ENCODE measurements around the gene OLA1. TPM values are rescaled to one million over a fixed set of nuclear protein-coding genes. Genes with fewer than 3 reads are reported as not detected.

OLA1 gene
- total RNA-seq, 2 donors from 2014 or later, result 63.4 to 82.1 TPM

- ATAC-seq, result peak; percentile 51 to 90
- intact Hi-C loops (cut with DNase I), result no loop called here
- DNase-seq, result peak; percentile 53
Observed at GRCh38 chr2:174051741-174052583, 196.4 kb downstream of the OLA1 start.

- no peak for ATAC-seq
- no peak for DNase-seq
- intact Hi-C loops (cut with DNase I), result no loop called here
Observed at GRCh38 chr2:174051068-174051467, 197.3 kb downstream of the OLA1 start.

GRCh38 chr2:174049895-174050294 lies 198.4 kb downstream of the OLA1 start:
- intact Hi-C loops (cut with DNase I), result no loop called here
- no peak for DNase-seq
- no peak for ATAC-seq

GRCh38 chr2:174048243-174048642 lies 200.1 kb downstream of the OLA1 start:
- DNase-seq, result no peak
- intact Hi-C loops (cut with DNase I), result no loop called here
- ATAC-seq, result no peak

GRCh38 chr2:174047746-174048145 lies 200.6 kb downstream of the OLA1 start:
- ATAC-seq, result no peak
- intact Hi-C loops (cut with DNase I), result no loop called here
- no peak for DNase-seq

GRCh38 chr2:174046172-174046571 lies 202.2 kb downstream of the OLA1 start:
- intact Hi-C loops (cut with DNase I), result no loop called here
- DNase-seq, result no peak
- ATAC-seq, result no peak

GRCh38 chr2:174044556-174044955 lies 203.8 kb downstream of the OLA1 start:
- ATAC-seq, result no peak
- DNase-seq, result no peak
- intact Hi-C loops (cut with DNase I), result loop anchor here in 1 of 2 donors (5.0 kb wide), 1 partner anchor 77 kb away; the partner anchor contains the start of gene SP3

- ATAC-seq, result no peak
- intact Hi-C loops (cut with DNase I), result loop anchor here in 1 of 2 donors (5.0 kb wide), 1 partner anchor 73 kb away; the partner anchor contains the start of gene SP3
- no peak for DNase-seq
Observed at GRCh38 chr2:174040417-174040701, 208.0 kb downstream of the OLA1 start.

GRCh38 chr2:174039551-174040416 lies 208.5 kb downstream of the OLA1 start:
- peak; percentile 89 to 90 for ATAC-seq
- intact Hi-C loops (cut with DNase I), result loop anchor here (5.0 to 10.0 kb wide), 2 partner anchors 72 to 155 kb away; partner anchors contain the start of gene SP3 (in 1 of the 2)
- peak; percentile 93 for DNase-seq

- no peak for ATAC-seq
- no peak for DNase-seq
- intact Hi-C loops (cut with DNase I), result loop anchor here (10.0 kb wide), 1 partner anchor 154 kb away; no protein-coding TSS in a partner anchor
Observed at GRCh38 chr2:174038462-174038861, 209.9 kb downstream of the OLA1 start.

GRCh38 chr2:174036825-174037224 lies 211.5 kb downstream of the OLA1 start:
- intact Hi-C loops (cut with DNase I), result loop anchor here (10.0 kb wide), 1 partner anchor 152 kb away; no protein-coding TSS in a partner anchor
- DNase-seq (no peak), ATAC-seq (no peak)

GRCh38 chr2:174035981-174036742 lies 212.2 kb downstream of the OLA1 start:
- intact Hi-C loops (cut with DNase I), result loop anchor here (10.0 kb wide), 1 partner anchor 151 kb away; no protein-coding TSS in a partner anchor
- DNase-seq (peak; percentile 50), ATAC-seq (peak; percentile 34 to 63)

GRCh38 chr2:174035117-174035635 lies 213.2 kb downstream of the OLA1 start:
- intact Hi-C loops (cut with DNase I), result loop anchor here (10.0 kb wide), 1 partner anchor 150 kb away; no protein-coding TSS in a partner anchor
- ATAC-seq (no peak), DNase-seq (no peak)

- ATAC-seq, result no peak
- no peak for DNase-seq
- intact Hi-C loops (cut with DNase I), result loop anchor here (10.0 kb wide), 1 partner anchor 148 kb away; no protein-coding TSS in a partner anchor
Observed at GRCh38 chr2:174033163-174033550, 215.2 kb downstream of the OLA1 start.

- no peak for ATAC-seq
- intact Hi-C loops (cut with DNase I), result loop anchor here (10.0 kb wide), 1 partner anchor 146 kb away; no protein-coding TSS in a partner anchor
- DNase-seq, result no peak
Observed at GRCh38 chr2:174031226-174031625, 217.1 kb downstream of the OLA1 start.

- intact Hi-C loops (cut with DNase I), result no loop called here
- DNase-seq (no peak), ATAC-seq (no peak)
Observed at GRCh38 chr2:174028935-174029334, 219.4 kb downstream of the OLA1 start.

GRCh38 chr2:174027956-174028355 lies 220.4 kb downstream of the OLA1 start:
- ATAC-seq, result no peak
- intact Hi-C loops (cut with DNase I), result no loop called here
- no peak for DNase-seq

- ATAC-seq (no peak), DNase-seq (no peak)
- intact Hi-C loops (cut with DNase I), result no loop called here
Observed at GRCh38 chr2:174026122-174026845, 222.0 kb downstream of the OLA1 start.
